ENCODE results near the gene UBE2L3. TPM values are rescaled to one million over a fixed set of nuclear protein-coding genes. Genes with fewer than 3 reads are reported as not detected.
"Not testable (repeated sequence)": the region's sequence is repeated elsewhere in the genome, so short reads cannot be mapped to it uniquely, and the experiment has no call there.

UBE2L3 gene
- total and polyA plus RNA-seq, 2 donors (not counting 1 experiment from before 2014, with no cell fraction given) = 13.5 to 30.9 TPM

GRCh38 chr22:21635771-21636510, 68.4 kb downstream of the UBE2L3 start:
- no peak overlapping the region for H3K4me3 Mint-ChIP-seq
- Histone ChIP-seq H2AFZ (ENCODE audit: insufficient read depth, low read depth, low read length, poor library complexity, severe bottlenecking) (no peak overlapping the region), H3K4me2 (replicated peaks; ENCODE audit: low read depth, low read length, poor library complexity, severe bottlenecking) (no peak overlapping the region), H3K9me3 (ENCODE audit: control extremely low read depth in 1 of 3, control insufficient read depth in 2 of 3, insufficient read depth in 1 of 3, low read length in 2 of 3) (peaks cover 0 to 10% (median 0%) of the 10 kb centered on the region in 3 donors), H3K4me3 (ENCODE audit: control extremely low read depth in 1 of 5, extremely low read depth in 1 of 5, insufficient read depth in 1 of 5, low read depth in 2 of 5, low read length in 4 of 5) (no peak overlapping the region), H3K27ac (ENCODE audit: low read length in 2 of 2) (no peak overlapping the region), H3K9ac (ENCODE audit: low read length) (no peak overlapping the region), H4K20me1 (ENCODE audit: control insufficient read depth, insufficient read depth, low read length, poor library complexity, severe bottlenecking) (peaks cover 5% of the 10 kb centered on the region), H3K27me3 (replicated peaks in 1 of 4; ENCODE audit: control extremely low read depth in 1 of 4, control insufficient read depth in 3 of 4, insufficient read depth in 4 of 4, low read length in 3 of 4) (no peaks in the 10 kb centered on the region), H3K4me1 (ENCODE audit: control insufficient read depth in 2 of 2, insufficient read depth in 2 of 2, low read length in 2 of 2) (peaks cover 0 to 7% of the 10 kb centered on the region in 2 donors), H3K36me3 (replicated peaks in 1 of 2; ENCODE audit: control extremely low read depth in 1 of 2, control insufficient read depth in 1 of 2, extremely low read depth in 1 of 2, insufficient read depth in 2 of 2, low read length in 1 of 2) (no peaks in the 10 kb centered on the region), H3K79me2 (ENCODE audit: control insufficient read depth, insufficient read depth, low read length) (no peaks in the 10 kb centered on the region)
- CTCF ChIA-PET = interaction anchor here (5.4 kb wide), 1 partner anchor 10 kb away, joined by 23 read pairs; no protein-coding TSS in a partner anchor
- no peaks in the 10 kb centered on the region for H3K9me3 Mint-ChIP-seq (ENCODE audit: insufficient read depth)
- H3K4me1 Mint-ChIP-seq = peaks cover 11% of the 10 kb centered on the region
- no peak for TF ChIP-seq CTCF (IDR thresholded peaks at IDR 0.05)
- no peak for TF ChIP-seq EZH2 (IDR thresholded peaks at IDR 0.05; ENCODE audit: borderline replicate concordance, insufficient read depth, low read depth, low read length, poor library complexity, severe bottlenecking)
- POLR2A ChIA-PET = no interaction called here
- H3K27me3 Mint-ChIP-seq = no peaks in the 10 kb centered on the region
- no peak for ATAC-seq (ENCODE audit: low read depth)
- intact Hi-C loops (cut with micrococcal nuclease) = no loop called here
- no peak overlapping the region for H3K27ac Mint-ChIP-seq
- WGBS (ENCODE audit: insufficient coverage) = 87% methylated on average over 15 of the region's 15 CpGs
- DNase-seq = no peak

- Mint-ChIP-seq H3K4me3 (no peak overlapping the region), H3K4me1 (peaks cover 14% of the 10 kb centered on the region), H3K9me3 (ENCODE audit: insufficient read depth) (no peaks in the 10 kb centered on the region), H3K27ac (peak overlapping the region; percentile 38), H3K27me3 (no peaks in the 10 kb centered on the region)
- Histone ChIP-seq H3K9ac (ENCODE audit: low read length) (no peak overlapping the region), H2AFZ (ENCODE audit: insufficient read depth, low read depth, low read length, poor library complexity, severe bottlenecking) (no peak overlapping the region), H4K20me1 (ENCODE audit: control insufficient read depth, insufficient read depth, low read length, poor library complexity, severe bottlenecking) (no peaks in the 10 kb centered on the region), H3K27ac (ENCODE audit: low read length in 2 of 2) (no peak overlapping the region), H3K4me1 (ENCODE audit: control insufficient read depth in 2 of 2, insufficient read depth in 2 of 2, low read length in 2 of 2) (peaks cover 7 to 13% of the 10 kb centered on the region in 2 donors), H3K79me2 (ENCODE audit: control insufficient read depth, insufficient read depth, low read length) (no peaks in the 10 kb centered on the region), H3K36me3 (replicated peaks in 1 of 2; ENCODE audit: control extremely low read depth in 1 of 2, control insufficient read depth in 1 of 2, extremely low read depth in 1 of 2, insufficient read depth in 2 of 2, low read length in 1 of 2) (no peaks in the 10 kb centered on the region), H3K27me3 (replicated peaks in 1 of 4; ENCODE audit: control extremely low read depth in 1 of 4, control insufficient read depth in 3 of 4, insufficient read depth in 4 of 4, low read length in 3 of 4) (no peaks in the 10 kb centered on the region), H3K9me3 (ENCODE audit: control extremely low read depth in 1 of 3, control insufficient read depth in 2 of 3, insufficient read depth in 1 of 3, low read length in 2 of 3) (peaks cover 0 to 10% (median 0%) of the 10 kb centered on the region in 3 donors), H3K4me2 (replicated peaks; ENCODE audit: low read depth, low read length, poor library complexity, severe bottlenecking) (no peak overlapping the region), H3K4me3 (ENCODE audit: control extremely low read depth in 1 of 5, extremely low read depth in 1 of 5, insufficient read depth in 1 of 5, low read depth in 2 of 5, low read length in 4 of 5) (no peak overlapping the region)
- CTCF ChIA-PET = interaction anchor here (5.4 kb wide), 1 partner anchor 10 kb away, joined by 23 read pairs; no protein-coding TSS in a partner anchor
- intact Hi-C loops (cut with micrococcal nuclease) = no loop called here
- ATAC-seq (ENCODE audit: low read depth) (no peak), DNase-seq (no peak)
- no peak for TF ChIP-seq CTCF (IDR thresholded peaks at IDR 0.05)
- TF ChIP-seq EZH2 (IDR thresholded peaks at IDR 0.05; ENCODE audit: borderline replicate concordance, insufficient read depth, low read depth, low read length, poor library complexity, severe bottlenecking) = no peak
- POLR2A ChIA-PET = no interaction called here
- WGBS (ENCODE audit: insufficient coverage) = 96% methylated on average over 14 of the region's 17 CpGs
Measured at GRCh38 chr22:21636629-21637218, 69.2 kb downstream of the UBE2L3 start.

DNA sequence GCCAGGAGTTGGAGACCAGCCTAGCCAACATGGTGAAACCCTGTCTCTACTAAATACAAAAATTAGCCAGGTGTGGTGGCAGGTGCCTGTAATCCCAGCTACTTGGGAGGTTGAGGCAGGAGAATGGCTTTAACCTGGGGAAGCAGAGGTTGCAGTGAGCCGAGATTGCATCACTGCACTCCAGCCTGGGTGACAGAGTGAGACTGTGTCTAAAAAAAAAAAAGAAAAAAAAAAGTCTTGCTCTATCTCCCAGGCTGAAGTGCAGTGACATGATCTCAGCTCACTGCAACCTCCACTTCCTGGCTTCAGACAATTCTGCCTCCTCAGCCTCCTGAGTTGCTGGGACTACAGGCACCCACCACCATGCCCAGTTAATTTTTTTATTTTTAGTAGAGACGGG, 69.9 kb downstream of the UBE2L3 start:
- POLR2A ChIA-PET; H3K9me3 ChIP-seq (ENCODE audit: control extremely low read depth in 1 of 3, control insufficient read depth in 2 of 3, insufficient read depth in 1 of 3, low read length in 2 of 3); intact Hi-C loops (cut with micrococcal nuclease); H3K79me2 ChIP-seq (ENCODE audit: control insufficient read depth, insufficient read depth, low read length); H3K4me3 ChIP-seq (ENCODE audit: control extremely low read depth in 1 of 5, extremely low read depth in 1 of 5, insufficient read depth in 1 of 5, low read depth in 2 of 5, low read length in 4 of 5); ATAC-seq (ENCODE audit: low read depth); H3K4me3 Mint-ChIP-seq; H2AFZ ChIP-seq (ENCODE audit: insufficient read depth, low read depth, low read length, poor library complexity, severe bottlenecking); H3K9me3 Mint-ChIP-seq (ENCODE audit: insufficient read depth); H3K27ac ChIP-seq (ENCODE audit: low read length in 2 of 2); H3K36me3 ChIP-seq (replicated peaks in 1 of 2; ENCODE audit: control extremely low read depth in 1 of 2, control insufficient read depth in 1 of 2, extremely low read depth in 1 of 2, insufficient read depth in 2 of 2, low read length in 1 of 2); H3K27ac Mint-ChIP-seq; H3K4me2 ChIP-seq (replicated peaks; ENCODE audit: low read depth, low read length, poor library complexity, severe bottlenecking); H3K27me3 Mint-ChIP-seq; H4K20me1 ChIP-seq (ENCODE audit: control insufficient read depth, insufficient read depth, low read length, poor library complexity, severe bottlenecking); DNase-seq; H3K9ac ChIP-seq (ENCODE audit: low read length); H3K27me3 ChIP-seq (replicated peaks in 1 of 4; ENCODE audit: control extremely low read depth in 1 of 4, control insufficient read depth in 3 of 4, insufficient read depth in 4 of 4, low read length in 3 of 4): not testable (repeated sequence)
- peaks cover 16% of the 10 kb centered on the region for H3K4me1 Mint-ChIP-seq
- CTCF ChIA-PET = interaction anchor here (5.4 kb wide), 1 partner anchor 9 kb away, joined by 23 read pairs; no protein-coding TSS in a partner anchor
- H3K4me1 ChIP-seq (ENCODE audit: control insufficient read depth in 2 of 2, insufficient read depth in 2 of 2, low read length in 2 of 2) = peaks cover 8 to 12% of the 10 kb centered on the region in 2 donors
- WGBS (ENCODE audit: insufficient coverage) = no CpG with 5 or more reads among the region's 2 CpGs
